IMR-90 (cell line): ENCODE measurements around the gene KRT4. TPM values are rescaled to one million over a fixed set of nuclear protein-coding genes. Genes with fewer than 3 reads are reported as not detected.
"Not testable (repeated sequence)": the region's sequence is repeated elsewhere in the genome, so short reads cannot be mapped to it uniquely, and the experiment has no call there.

Experiments
- ATAC-seq: fragments of 200-7000 bp; cut with Tn5 transposase; 2 replicates; pipeline ENCODE4 v1.9.1; 2020; ENCODE audit warnings: low read depth, mild to moderate bottlenecking, moderate library complexity
- BruUV-seq: library from RNA; stranded (reverse); fragments of 400-500 nt; replicated peaks from 2 replicates; lab custom pipeline; 2021; lab: Mats Ljungman, UMichigan
- CTCF ChIA-PET: fragments of 300-600 bp; formaldehyde crosslinking; extraction: SDS; loops from one replicate; lab custom pipeline; 2021; ENCODE audit warnings: antibody characterized with exemption; lab: Yijun Ruan, JAX
- POLR2A ChIA-PET: fragments of 300-600 bp; sonication (Branson Sonifier 250); formaldehyde crosslinking; loops from one replicate; lab custom pipeline; 2022; ENCODE audit warnings: antibody characterized with exemption; ENCODE audit not compliant: unreplicated experiment; lab: Charles Lee
- DNase-seq: peaks from one replicate; pipeline ENCODE4 v3.0.0; 2013
- H2AFZ ChIP-seq: replicated peaks from 2 replicates; pipeline ENCODE3; 2013; ENCODE audit warnings: low read length, mild to moderate bottlenecking; ENCODE audit not compliant: poor library complexity
- H2AK5ac ChIP-seq: 2 replicates; pipeline ENCODE4 v1.6.1; 2013; ENCODE audit warnings: low read depth, low read length, inconsistent platforms
- H2AK9ac ChIP-seq: replicated peaks from 2 replicates; pipeline ENCODE3; 2013; ENCODE audit warnings: mild to moderate bottlenecking, low read depth, low read length, moderate library complexity; ENCODE audit not compliant: poor library complexity
- H2BK120ac ChIP-seq: 2 replicates; pipeline ENCODE4 v1.6.1; 2013; ENCODE audit warnings: low read depth, low read length, inconsistent platforms
- H2BK15ac ChIP-seq: 3 replicates; pipeline ENCODE4 v1.6.1; 2013; ENCODE audit warnings: low read depth, low read length, inconsistent platforms
- H2BK20ac ChIP-seq: 2 replicates; pipeline ENCODE4 v1.6.1; 2013; ENCODE audit warnings: low read depth, mild to moderate bottlenecking, inconsistent platforms, low read length, moderate library complexity
- H2BK5ac ChIP-seq: 2 replicates; pipeline ENCODE4 v1.6.1; 2013; ENCODE audit warnings: mild to moderate bottlenecking, low read depth, low read length, inconsistent platforms; ENCODE audit not compliant: poor library complexity, severe bottlenecking
- H3K14ac ChIP-seq: replicated peaks from 2 replicates; pipeline ENCODE4 v1.6.1; 2013; ENCODE audit warnings: low read depth, low read length, inconsistent platforms
- H3K18ac ChIP-seq: 2 replicates; pipeline ENCODE4 v1.6.1; 2013; ENCODE audit warnings: low read depth, low read length, control low read depth
- H3K23ac ChIP-seq: 2 replicates; pipeline ENCODE4 v1.6.1; 2013; ENCODE audit warnings: low read depth, low read length, inconsistent platforms
- H3K27ac ChIP-seq: 2 replicates; pipeline ENCODE4 v1.5.1; 2013; ENCODE audit warnings: mild to moderate bottlenecking, control low read depth, low read length; ENCODE audit not compliant: insufficient read depth
- H3K27me3 ChIP-seq: 2 replicates; pipeline ENCODE4 v1.6.1; 2013; ENCODE audit warnings: low read length; ENCODE audit not compliant: control insufficient read depth, insufficient read depth
- H3K36me3 ChIP-seq: 2 replicates; pipeline ENCODE4 v1.6.1; 2013; ENCODE audit warnings: low read length, mixed read lengths; ENCODE audit not compliant: control insufficient read depth, insufficient read depth
- H3K4ac ChIP-seq: 2 replicates; pipeline ENCODE4 v1.6.1; 2013; ENCODE audit warnings: low read depth, low read length, inconsistent platforms
- H3K4me1 ChIP-seq: 2 replicates; pipeline ENCODE4 v1.6.1; 2013; ENCODE audit warnings: low read length, mixed read lengths; ENCODE audit not compliant: control insufficient read depth, insufficient read depth
- H3K4me2 ChIP-seq: 2 replicates; pipeline ENCODE4 v1.6.1; 2013; ENCODE audit warnings: low read depth, mild to moderate bottlenecking, control low read depth, low read length, moderate library complexity
- H3K4me3 ChIP-seq: 2 replicates; pipeline ENCODE4 v1.5.1; 2013; ENCODE audit warnings: low read depth, mild to moderate bottlenecking, control low read depth, low read length, moderate library complexity; ENCODE audit not compliant: insufficient read depth
- H3K56ac ChIP-seq: 2 replicates; pipeline ENCODE4 v1.6.1; 2013; ENCODE audit warnings: low read length, inconsistent platforms; ENCODE audit not compliant: insufficient read depth; ENCODE audit errors: extremely low read depth
- H3K79me1 ChIP-seq, 2 experiments: 2 replicates each; pipeline ENCODE4 v1.6.1; 2013; ENCODE audit warnings: low read length in 2 of 2, inconsistent platforms in 1 of 2, low read depth in 1 of 2
- H3K9ac ChIP-seq: 2 replicates; pipeline ENCODE4 v1.6.1; 2013; ENCODE audit warnings: low read depth, low read length, control low read depth
- H3K9me1 ChIP-seq: 2 replicates; pipeline ENCODE4 v1.6.1; 2013; ENCODE audit warnings: low read length, inconsistent platforms; ENCODE audit not compliant: insufficient read depth
- H3K9me3 ChIP-seq: 2 replicates; pipeline ENCODE4 v1.6.1; 2013; ENCODE audit warnings: low read length; ENCODE audit not compliant: control insufficient read depth, insufficient read depth
- H4K20me1 ChIP-seq: 2 replicates; pipeline ENCODE4 v1.6.1; 2013; ENCODE audit warnings: low read length, inconsistent platforms; ENCODE audit not compliant: insufficient read depth
- H4K5ac ChIP-seq: 2 replicates; pipeline ENCODE4 v1.6.1; 2013; ENCODE audit warnings: mild to moderate bottlenecking, low read depth, low read length, control low read depth
- H4K8ac ChIP-seq, 2 experiments: 2 replicates each; pipeline ENCODE4 v1.6.1; 2013; ENCODE audit warnings: low read depth in 2 of 2, low read length in 2 of 2, control low read depth in 1 of 2, inconsistent platforms in 1 of 2
- H4K91ac ChIP-seq: 2 replicates; pipeline ENCODE4 v1.6.1; 2013; ENCODE audit warnings: low read depth, low read length, inconsistent platforms; ENCODE audit not compliant: insufficient read depth
- WGBS, 2 experiments: methylation state at CpG; one replicate each; pipeline versions ENCODE4 v1.1.5 to v1.1.7; 2013; ENCODE audit warnings: missing lambda C conversion rate in 2 of 2; ENCODE audit not compliant: insufficient read length in 1 of 2; ENCODE audit errors: extremely low coverage in 2 of 2; 5-methylcytosine and 5-hydroxymethylcytosine counted together
- dilution Hi-C: fragments of 300-500 bp; cut with HindIII; formaldehyde crosslinking; loops from one replicate; pipeline ENCODE4 v1.14.3; 2018; ENCODE audit warnings: low sequenced_read_pairs; ENCODE audit not compliant: unreplicated experiment
- in situ Hi-C: fragments of 300-500 bp; cut with MboI; formaldehyde crosslinking; loops from 3 replicates; pipeline ENCODE4 v1.14.3; 2019; ENCODE audit warnings: low sequenced_read_pairs, inconsistent platforms, mixed read lengths
- intact Hi-C: fragments of 100-400 bp; cut with micrococcal nuclease; formaldehyde crosslinking; loops from 2 replicates; pipeline ENCODE4 v1.10.0; 2022
- polyA plus RNA-seq, 3 experiments: library from polyadenylated mRNA; depleted of rRNA; stranded (reverse); fragments of >200 nt; gene quantifications; 2 replicates each; pipeline ENCODE4 v1.2.3, GENCODE V29; 2012; ENCODE audit warnings: low replicate concordance in 1 of 3
- total RNA-seq: library from RNA; depleted of rRNA; stranded (reverse); fragments of >200 nt; gene quantifications from 2 replicates; pipeline ENCODE4 v1.2.3, GENCODE V29; 2012

The KRT4 gene
- total and polyA plus RNA-seq, 2 of the 4 experiments (the other 2 are of a cell fraction): under 0.01 to 0.07 TPM

DNA sequence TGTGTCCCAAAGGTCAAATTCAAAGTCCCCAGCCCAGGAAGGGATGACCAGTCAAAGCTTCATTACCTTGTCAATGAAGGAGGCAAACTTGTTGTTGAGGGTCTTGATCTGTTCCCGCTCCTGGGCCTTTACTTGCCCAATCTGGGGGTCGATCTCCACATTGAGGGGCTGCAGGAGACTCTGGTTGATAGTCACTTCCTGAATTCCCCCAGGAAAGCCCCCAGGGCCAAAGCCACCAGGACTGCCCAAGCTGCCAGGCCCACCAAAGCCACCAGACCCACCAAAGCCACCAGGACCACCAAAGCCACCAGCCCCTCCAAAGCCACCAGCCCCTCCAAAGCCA is 18.6 kb downstream of the KRT4 start:
- H3K23ac ChIP-seq, H3K4me1 ChIP-seq, intact Hi-C loops, H3K9me1 ChIP-seq, CTCF ChIA-PET, H2BK20ac ChIP-seq, ATAC-seq, H3K4ac ChIP-seq, H2AFZ ChIP-seq, DNase-seq, H3K18ac ChIP-seq, H3K79me1 ChIP-seq, H3K4me3 ChIP-seq, H4K8ac ChIP-seq, H2AK9ac ChIP-seq, in situ Hi-C loops, H4K20me1 ChIP-seq, H3K36me3 ChIP-seq, dilution Hi-C loops, H3K4me2 ChIP-seq, H3K56ac ChIP-seq, H2BK5ac ChIP-seq, H2BK15ac ChIP-seq, POLR2A ChIA-PET, H3K9me3 ChIP-seq, H2BK120ac ChIP-seq, H3K9ac ChIP-seq, BruUV-seq, H3K14ac ChIP-seq, H2AK5ac ChIP-seq, H4K91ac ChIP-seq, H4K5ac ChIP-seq, H3K27ac ChIP-seq: not testable (repeated sequence)
- WGBS, 2 experiments: 60% methylated on average over 1 of the region's 2 CpGs; no CpG with 5 or more reads in 1 of the 2 experiments
- peaks cover 23% of the 10 kb centered on the region for H3K27me3 ChIP-seq
